Nephron progenitor cell (in vitro differentiated cells): Measurements from ENCODE around the gene FAM161A.

ENCODE experiments used
- DNase-seq: peaks from one replicate; pipeline ENCODE4 v3.0.0; 2021
- H3K27ac Mint-ChIP-seq: 2 replicates; pipeline ENCODE4 v1.8.0; 2021; ENCODE audit warnings: mild to moderate bottlenecking, moderate library complexity, mixed read lengths
- H3K27me3 Mint-ChIP-seq: 2 replicates; pipeline ENCODE4 v1.8.0; 2021; ENCODE audit warnings: mild to moderate bottlenecking, low read depth, mixed read lengths; ENCODE audit not compliant: poor library complexity
- H3K36me3 Mint-ChIP-seq: 2 replicates; pipeline ENCODE4 v1.8.0; 2021; ENCODE audit warnings: low read depth, mixed read lengths
- H3K4me1 Mint-ChIP-seq: 2 replicates; pipeline ENCODE4 v1.8.0; 2021; ENCODE audit warnings: mixed read lengths
- H3K4me3 Mint-ChIP-seq: 2 replicates; pipeline ENCODE4 v1.8.0; 2021; ENCODE audit warnings: mild to moderate bottlenecking, moderate library complexity, mixed read lengths
- H3K9me3 Mint-ChIP-seq: 2 replicates; pipeline ENCODE4 v1.8.0; 2021; ENCODE audit warnings: mild to moderate bottlenecking, moderate library complexity, mixed read lengths
- CTCF ChIP-seq: fragments of 200-600 bp; sonication (generic); IDR thresholded peaks from 2 replicates; pipeline ENCODE4 v1.5.0; 2021; ENCODE audit warnings: antibody characterized with exemption

The FAM161A gene

GRCh38 chr2:61775956-61776570 is 77.8 kb downstream of the FAM161A start:
- Mint-ChIP-seq H3K27me3 (peaks cover 55% of the 10 kb centered on the region), H3K9me3 (peaks cover 8% of the 10 kb centered on the region)
- TF ChIP-seq CTCF = no peak

More at GRCh38 chr2:61775956-61776570, 77.8 kb downstream of the FAM161A start:
- no peaks in the 10 kb centered on the region for H3K4me1 Mint-ChIP-seq
- H3K27ac Mint-ChIP-seq = no peak overlapping the region
- H3K36me3 Mint-ChIP-seq = no peaks in the 10 kb centered on the region
- no peak overlapping the region for H3K4me3 Mint-ChIP-seq
- no peak for DNase-seq
